GM21360 (cell line): ENCODE measurements around the gene GGN.
A peak's percentile ranks its signal among the peaks of the same experiment; 100 is the strongest.
"Not testable (repeated sequence)": the region's sequence is repeated elsewhere in the genome, so short reads cannot be mapped to it uniquely, and the experiment has no call there.

Experiments
- ATAC-seq: cut with Tn5 transposase; IDR thresholded peaks from one replicate; pipeline ENCODE4 v1.9.1; 2021; ENCODE audit warnings: mild to moderate bottlenecking, moderate library complexity; ENCODE audit not compliant: unreplicated experiment

The GGN gene

DNA sequence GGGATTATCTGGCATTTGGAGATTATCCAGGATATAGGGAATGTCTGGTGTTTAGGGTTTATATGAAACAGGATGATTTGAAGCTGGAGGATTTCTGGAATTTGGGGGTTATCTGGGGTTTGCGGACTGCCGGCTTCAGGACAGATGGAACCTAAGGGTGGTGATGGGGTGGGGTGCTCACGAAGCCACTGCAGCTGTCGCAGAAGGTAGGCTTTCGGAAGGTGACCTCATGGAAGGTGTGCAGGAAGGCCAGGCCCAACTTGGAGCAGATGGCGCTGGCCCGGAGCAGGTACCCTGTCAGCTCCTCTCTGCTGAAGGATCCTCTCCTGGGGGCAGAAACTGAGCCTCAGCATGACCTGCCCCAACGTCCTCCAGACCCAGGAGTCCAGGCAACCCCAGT, 24.7 kb upstream of the GGN start:
- no peak for ATAC-seq

DNA sequence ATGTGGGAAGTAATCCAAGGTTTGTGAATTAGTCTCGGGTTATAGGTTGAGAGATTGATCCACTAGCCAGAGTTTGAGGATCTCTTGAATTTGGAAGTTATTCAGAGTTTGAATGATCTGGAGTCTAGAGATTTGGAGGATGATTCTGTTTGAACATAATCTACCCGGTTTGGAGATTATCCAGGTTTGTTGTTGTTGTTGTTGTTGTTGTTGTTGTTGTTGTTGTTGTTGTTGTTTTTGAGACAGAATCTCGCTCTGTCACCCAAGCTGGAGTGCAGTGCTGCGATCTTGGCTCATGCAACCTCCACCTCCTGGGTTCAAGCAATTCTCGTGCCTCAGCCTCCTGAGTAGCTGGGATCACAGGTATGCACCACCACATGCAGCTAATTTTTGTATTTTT, 24.1 kb upstream of the GGN start:
- not testable (repeated sequence) for ATAC-seq

DNA sequence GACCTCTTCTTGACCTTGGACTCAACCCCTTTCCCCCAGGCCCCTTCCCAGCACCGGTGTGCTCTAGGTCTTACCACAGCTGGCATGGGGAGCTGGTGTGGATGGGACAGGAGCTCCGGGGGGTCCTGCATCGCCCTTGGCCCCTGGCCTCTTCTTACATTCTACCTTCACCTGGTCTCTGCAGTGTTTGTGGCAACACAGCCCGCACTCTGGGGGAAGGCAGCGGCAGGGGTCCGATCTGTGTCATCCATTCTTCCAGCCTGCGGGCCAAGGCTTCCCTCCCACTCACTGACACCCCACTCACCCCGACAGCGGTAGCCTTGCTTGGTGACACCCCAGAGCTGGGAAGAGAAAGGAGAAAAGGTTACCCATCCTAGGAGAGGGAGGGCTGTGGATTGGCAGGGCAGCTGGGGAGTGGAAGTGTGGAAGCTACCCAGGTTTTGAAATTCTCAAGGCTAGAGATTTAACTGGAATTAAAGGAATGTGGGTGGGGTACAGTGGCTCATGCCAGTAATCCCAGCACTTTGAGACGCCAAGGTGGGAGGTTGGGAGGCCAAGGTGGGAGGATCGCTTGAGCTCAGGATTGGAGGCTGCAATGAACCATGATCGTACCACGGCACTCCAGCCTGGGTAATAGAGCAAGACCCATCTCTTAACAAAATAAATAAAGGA, 23.3 kb upstream of the GGN start:
- no peak for ATAC-seq

DNA sequence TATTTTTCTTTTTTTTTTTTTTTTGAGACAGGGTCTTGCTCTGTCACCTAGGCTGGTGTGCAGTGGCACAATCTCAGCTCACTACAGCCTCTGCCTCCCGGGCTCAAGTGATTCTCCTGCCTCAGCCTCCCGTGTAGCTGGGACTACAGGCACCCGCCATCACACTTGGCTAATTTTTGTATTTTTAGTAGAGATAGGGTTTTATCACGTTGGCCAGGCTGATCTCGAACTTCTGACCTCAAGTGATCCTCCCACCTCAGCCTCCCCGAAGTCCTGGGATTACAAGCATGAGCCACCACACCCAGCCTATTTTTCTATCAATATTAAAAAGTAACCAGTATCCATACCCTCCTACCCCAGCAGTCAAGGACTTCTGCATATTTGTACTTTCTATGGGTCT, 22.6 kb upstream of the GGN start:
- ATAC-seq = not testable (repeated sequence)

DNA sequence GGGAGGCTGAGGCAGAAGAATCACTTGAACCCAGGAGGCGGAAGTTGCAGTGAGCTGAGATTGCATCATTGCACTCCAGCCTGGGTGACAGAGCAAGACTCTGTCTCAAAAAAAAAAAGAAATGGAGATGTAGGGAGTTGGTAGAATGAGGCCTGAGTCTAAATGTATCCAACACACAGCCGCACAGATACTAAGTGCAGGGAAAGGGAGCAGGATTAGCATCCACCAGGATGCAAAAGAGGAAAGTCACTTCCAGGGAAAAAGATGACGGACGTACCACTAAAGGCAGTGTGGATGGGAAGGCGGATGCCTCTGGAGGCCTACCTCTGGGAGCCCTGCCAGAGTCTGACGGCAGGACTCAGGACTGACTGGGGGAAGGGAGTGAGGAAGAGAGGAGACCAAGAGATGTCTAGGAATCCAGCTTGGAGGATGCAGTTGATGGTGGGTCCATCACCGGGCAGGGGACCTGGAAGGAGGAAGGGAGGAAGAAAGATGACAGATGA, 21.8 kb upstream of the GGN start:
- ATAC-seq = no peak

DNA sequence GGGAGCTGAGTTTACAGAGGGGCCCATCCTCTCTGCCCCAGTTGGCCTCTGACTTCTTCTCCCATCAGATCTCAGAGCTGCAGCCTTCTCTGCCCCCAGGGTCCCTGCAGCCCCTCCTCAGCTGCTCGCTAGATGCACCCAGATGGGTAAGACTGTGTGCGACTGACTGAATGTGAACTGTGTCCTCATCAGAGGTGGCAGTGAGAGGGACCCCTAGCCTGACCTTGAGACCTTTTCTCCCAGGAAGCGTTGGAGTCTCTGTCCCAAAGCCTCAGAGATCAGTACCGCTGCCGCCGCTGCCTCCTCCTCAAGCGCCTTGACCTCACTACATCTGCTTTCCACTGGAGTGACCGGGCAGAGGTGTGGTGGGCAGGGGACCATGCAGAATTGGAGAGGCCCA, 17.4 kb upstream of the GGN start:
- no peak for ATAC-seq

DNA sequence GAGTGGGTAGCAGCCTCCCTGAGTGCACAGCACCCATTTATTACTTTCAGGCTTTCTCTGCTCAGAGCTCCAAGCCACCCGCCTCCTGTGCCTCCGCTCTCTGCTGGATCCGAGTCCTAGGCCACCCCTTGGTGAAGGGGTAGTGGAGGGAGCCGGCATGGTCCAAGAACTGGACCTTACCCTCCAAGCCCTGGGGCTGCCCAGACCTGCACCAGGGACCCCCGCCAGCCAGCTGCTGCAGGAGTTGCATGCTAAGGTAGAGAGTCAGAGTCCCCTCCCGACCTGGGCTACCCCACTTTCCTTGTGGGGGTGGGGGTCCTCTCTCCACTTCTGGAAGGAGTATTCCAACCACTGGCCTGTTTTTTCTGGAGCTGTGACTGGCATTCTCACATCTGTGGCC, 17.0 kb upstream of the GGN start:
- no peak for ATAC-seq

DNA sequence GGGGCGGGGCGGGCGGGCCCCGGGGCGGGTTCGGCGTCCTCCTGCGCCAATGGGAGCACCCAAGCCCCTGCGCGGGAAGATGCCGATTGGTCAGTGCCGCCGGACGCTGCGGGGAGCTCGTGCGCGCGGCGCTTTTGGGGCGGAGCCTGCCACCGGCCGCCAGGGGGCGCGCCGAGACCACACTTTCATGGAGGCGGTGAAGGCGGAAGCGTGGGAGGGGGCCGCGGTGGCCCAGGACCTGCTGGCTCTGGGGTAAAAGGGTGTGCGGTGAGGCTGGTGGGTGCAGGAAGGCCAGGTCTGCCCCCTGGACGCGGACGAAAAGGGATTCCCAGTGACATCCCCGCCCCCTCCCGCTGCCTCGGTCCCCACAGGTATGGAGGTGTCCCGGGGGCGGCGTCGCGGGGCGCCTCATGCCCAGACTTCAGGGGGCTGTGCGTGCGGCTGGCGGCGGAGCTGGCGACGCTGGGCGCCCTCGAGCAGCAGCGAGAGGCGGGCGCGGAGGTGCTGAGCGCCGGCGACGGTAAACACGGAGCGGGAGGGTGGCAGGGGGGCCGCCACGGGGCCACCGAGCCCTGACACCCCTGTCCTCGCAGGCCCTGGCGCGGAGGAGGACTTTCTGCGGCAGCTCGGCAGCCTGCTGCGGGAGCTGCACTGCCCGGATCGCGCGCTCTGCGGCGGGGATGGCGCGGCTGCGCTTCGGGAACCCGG, 15.3 kb upstream of the GGN start, which contains the start of gene FAM98C:
Gene FAM98C, plus strand, starts transcription at position 127 of the 708 bp plus-strand sequence. Its CDS starts 61 bp downstream, at position 188.
- peak; percentile 82 for ATAC-seq

DNA sequence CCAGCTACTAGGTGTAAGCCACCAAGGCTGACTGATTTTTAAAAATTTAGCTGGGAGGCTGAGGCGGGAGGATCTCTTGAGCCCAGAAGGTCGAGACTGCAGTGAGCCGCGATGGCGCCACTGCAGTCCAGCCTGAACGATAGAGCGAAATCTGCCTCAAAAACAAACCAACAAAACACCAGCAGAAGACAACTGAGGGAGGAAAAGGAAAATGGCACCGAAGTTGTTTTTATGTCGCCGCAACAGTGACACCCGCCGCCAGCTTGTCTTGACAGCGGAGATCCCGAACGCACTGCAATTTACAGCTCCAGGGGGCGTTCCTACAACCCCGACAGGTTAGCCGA, 14.8 kb upstream of the GGN start:
- no peak for ATAC-seq

DNA sequence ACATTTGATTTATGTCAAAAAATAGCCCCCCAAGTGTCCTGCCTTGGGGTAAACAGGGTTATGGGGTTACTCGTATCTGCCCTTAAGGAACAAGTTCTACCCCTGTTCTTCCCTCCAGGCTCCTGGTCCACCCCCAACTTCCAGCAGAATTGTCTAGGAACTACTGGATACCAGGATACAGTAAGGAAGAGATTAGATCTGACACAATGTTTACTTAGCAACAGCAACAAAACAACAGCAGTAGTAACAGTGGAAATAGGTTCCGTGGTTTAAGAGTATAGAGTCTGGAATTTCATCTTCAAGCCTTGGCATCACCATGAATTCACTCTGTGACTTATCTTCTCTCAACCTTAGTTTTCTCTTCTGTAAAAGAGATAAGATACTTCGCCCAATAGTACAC, 13.3 kb upstream of the GGN start:
- no peak for ATAC-seq

DNA sequence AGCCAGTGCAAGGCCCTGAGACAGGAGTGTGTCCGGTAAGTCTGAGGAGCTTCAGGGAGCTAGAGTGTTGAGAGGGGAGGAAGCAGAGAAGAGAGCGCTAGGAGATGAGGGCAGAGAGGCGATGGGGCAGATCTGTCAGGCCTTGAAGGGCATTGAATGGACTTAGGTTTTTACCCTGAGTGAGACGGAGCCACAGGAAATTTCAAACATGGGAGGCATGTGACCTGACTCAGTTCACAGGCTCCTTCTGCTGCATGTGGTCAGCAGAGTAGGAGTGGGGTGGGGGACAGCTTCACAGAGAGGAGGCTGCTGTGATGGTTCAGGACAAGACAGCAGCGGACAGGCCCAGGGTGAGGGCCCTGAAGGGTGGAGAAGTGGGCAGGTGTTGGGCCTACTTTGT, 12.5 kb upstream of the GGN start:
- ATAC-seq = no peak

DNA sequence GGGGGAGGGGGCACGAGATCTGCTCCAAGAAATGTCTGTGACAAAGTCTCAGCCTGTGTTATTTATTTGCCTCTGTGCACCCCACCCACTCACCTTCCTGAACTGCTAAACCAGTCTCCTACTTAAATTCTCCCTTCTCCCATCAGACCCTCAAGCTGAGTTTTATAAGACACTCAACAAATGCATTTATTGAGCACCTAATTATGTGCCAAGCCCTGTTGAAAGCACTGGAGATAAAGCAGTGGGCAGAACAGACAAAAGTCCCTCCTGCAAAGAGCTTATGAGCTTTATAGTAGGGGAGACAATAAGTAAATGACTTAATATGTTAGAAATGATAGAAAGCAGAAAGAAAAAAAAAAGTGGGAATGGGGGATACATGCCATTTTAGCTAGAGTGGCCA, 11.7 kb upstream of the GGN start:
- no peak for ATAC-seq

DNA sequence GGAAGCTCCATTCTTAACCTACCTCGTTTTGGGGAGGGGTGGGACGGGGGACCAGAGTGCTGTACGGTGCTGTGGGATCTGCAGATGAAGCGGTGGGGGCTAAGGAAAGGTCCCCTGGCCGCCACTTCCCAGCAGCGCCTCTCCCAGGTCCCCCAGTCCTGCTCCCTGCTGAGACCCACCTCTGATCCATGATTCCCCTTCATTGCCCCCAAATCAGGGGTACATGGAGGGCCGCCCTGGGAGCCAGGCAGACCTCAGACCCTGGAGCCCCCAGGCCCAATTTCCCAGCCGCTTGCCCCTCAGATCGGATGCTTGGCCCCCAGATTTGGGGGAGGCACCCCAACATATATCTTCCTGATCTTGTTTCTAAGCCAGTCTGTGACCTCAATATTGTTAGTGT, 11.2 kb upstream of the GGN start:
- ATAC-seq = no peak

DNA sequence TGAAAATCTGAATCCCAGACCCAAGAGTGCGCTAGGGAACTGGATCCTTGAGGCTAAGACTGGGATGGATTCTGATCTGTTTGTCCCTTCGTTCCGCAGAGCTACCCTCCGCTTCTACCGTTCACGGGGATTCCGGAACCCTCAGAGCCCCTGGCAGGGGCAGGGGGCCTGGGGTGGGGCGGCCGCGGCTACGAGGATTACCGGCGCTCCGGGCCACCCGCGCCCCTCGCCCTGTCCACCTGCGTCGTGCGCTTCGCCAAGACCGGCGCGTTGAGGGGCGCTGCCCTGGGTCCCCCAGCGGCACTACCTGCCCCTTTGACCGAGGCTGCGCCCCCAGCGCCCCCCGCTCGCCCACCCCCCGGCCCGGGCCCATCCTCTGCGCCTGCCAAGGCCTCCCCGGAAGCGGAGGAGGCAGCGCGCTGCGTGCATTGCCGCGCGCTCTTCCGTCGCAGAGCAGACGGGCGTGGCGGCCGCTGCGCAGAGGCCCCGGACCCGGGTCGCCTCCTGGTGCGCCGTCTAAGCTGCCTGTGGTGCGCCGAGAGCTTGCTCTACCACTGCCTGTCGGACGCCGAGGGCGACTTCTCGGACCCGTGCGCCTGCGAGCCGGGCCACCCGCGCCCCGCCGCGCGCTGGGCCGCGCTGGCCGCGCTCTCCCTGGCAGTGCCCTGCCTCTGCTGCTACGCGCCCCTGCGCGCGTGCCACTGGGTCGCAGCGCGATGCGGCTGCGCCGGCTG, 7.7 kb upstream of the GGN start:
- ATAC-seq = no peak

DNA sequence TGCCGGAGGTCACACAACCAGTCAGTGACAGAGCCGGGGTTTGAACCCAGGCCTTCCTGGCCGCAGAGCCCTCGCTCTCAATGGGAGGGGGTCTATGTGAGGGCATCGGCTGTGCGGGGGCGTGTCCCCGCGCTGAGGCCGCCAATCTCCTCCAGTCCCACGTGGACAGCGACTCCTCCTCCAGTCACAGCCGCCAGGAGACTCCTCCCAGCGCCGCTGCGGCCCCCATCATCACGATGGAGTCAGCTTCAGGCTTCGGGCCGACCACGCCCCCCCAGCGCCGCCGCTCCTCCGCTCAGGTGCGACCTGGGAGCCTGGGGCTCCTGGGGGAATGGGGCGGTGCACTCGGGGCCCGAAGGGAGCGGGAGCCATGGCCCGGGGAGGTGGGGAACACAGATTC, 6.7 kb upstream of the GGN start:
- ATAC-seq = no peak

DNA sequence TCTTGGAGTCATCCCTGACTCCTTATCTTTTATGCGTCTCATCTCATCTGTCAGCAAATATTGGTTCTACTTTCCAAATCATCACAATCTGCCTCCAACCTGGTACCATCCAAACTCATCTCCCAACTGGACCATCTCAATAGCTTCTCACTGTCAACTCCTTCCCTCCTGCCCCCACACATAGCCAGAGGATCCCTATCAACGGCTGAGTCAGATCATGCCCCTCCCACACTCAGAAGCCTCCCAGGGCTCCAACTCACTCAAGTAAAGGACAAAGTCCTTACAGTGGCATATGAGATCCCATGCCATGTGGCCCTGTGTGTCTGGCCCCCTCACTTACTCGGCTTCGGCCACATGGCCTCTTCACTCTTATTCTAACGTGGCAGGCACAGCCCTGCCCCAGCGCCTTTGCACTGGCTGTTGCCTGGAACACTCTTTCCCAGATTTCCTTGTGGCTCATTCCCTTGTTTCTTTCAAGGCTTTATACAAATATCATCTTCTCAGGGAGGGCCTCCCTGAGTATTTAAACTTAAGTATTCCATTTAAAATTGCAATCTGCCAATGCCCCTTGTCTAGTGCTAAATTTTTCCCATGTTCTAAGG, 5.0 kb upstream of the GGN start:
- no peak for ATAC-seq

DNA sequence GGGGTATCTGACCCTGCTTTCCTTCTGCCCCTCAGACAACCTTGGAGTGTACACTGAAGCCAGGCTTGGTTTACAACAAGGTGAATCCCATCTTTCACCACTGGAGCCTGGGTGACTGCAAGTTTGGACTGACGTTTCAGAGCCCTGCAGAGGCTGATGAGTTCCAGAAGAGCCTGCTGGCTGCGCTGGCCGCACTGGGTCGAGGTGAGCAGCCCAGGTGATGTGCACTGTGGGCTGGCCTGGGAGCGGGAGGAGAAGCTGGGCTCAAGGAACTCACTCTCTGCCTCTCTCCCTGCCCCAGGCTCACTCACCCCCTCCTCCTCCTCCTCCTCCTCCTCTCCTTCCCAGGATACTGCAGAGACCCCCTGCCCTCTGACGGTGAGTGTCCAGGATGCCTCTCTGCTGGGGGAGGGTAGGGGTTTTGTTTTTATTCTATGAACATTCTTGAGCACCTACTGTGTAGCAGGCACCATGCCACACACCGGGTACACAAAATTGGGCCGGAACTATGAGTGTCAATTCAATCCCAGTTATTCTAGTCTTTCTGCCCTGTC, 4.2 kb upstream of the GGN start:
- no peak for ATAC-seq

DNA sequence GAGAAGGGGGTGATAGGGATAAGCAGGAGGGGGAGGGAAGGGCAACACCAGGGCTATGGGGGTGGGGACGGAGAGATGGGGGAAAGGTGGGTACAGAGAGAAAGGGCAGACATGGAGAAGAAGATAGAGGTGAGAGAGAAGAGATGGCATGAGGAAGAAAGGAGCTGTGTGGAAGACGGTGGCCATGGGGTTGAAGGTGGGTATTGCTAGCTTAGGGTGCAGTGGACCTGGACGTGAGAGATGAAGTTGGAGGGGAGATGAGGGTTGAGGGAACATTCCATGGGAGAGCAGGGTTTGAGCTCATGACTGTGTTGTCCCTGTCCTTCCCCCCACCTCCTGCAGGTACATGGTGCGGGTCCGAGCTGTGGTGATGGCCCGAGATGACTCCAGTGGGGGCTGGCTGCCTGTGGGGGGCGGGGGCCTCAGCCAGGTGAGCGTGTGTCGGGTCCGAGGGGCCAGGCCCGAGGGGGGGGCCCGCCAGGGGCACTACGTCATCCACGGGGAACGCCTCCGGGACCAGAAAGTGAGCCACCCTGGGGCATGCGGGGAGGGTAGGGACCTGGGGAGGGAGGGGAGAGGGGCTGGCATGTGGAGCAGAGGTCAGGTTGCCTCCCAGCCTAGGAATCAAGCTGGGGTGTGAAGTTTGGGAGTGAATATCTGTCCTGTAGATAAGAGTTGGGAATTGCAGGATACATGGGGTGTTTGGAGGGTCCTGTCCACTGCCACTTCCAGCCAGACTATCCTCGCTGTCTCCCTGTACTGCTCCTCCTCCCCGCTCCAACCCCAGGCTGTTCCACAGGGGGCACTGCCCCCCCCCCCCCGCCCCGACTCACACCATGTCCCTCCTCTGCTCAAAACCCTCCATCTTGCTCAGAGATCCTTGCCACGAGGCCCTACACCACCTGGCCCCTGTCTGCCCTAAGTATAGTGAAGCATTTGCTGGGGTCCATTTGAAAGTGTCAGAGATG, 2.4 kb upstream of the GGN start:
- ATAC-seq = no peak

DNA sequence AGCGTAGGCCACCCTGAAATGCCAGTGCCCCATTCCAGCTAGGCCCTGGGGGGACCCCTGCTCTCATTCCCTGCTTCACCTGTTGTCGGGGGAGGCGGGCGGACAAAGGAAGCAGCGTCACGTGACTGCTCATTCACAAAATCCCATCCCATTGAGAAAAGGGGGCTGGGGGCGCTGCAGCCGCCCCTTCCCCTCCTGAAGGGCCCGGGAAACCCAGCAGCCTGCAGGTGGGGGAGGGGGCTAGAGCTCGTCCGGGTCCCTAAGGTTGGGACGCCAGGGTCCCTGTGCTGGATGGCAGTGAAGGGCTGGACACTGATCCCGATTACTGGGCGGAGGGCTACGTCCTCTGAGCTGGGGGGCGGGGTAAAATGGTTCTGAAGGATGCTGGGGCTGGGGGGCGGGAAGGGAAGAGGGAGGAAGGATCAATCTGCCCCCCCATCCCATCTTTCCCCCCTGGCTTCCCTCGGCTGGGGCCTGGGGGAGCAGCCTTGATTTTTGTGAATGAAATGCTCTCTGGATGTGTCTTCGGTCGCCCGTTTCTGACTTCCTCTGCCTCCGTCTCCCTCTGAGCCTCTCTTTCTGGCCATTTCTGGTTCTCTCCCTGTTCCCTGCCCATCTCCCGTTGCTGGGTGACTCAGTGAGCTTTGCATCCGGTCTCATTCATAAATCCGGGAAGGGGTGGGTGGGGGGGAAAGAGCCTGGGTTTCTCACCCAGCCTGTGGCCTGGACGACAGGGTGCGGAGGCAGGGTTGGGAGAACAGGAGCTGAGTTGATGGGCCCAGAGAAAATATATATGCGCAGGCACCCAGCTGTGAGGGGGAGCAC, 1.5 kb upstream of the GGN start:
- no peak for ATAC-seq
